Loucy (cell line): ENCODE measurements around the gene SLC26A11.

Experiments
- H2AFZ ChIP-seq: fragments of 200-600 bp; sonication (generic); 2 replicates; pipeline ENCODE4 v1.6.0; 2016; ENCODE audit warnings: antibody characterized with exemption, mild to moderate bottlenecking, low read length, moderate library complexity
- H3F3A ChIP-seq: fragments of 200-600 bp; 2 replicates; pipeline ENCODE4 v1.6.0; 2016; ENCODE audit warnings: antibody characterized with exemption, low read depth, mild to moderate bottlenecking
- H3K27me3 ChIP-seq: fragments of 200-600 bp; sonication (generic); 2 replicates; pipeline ENCODE4 v1.6.1; 2014; ENCODE audit warnings: low read length, mild to moderate bottlenecking; ENCODE audit not compliant: insufficient read depth, poor library complexity, severe bottlenecking
- H3K36me3 ChIP-seq: fragments of 200-600 bp; sonication (generic); 2 replicates; pipeline ENCODE4 v1.6.1; 2016; ENCODE audit warnings: low read length; ENCODE audit not compliant: insufficient read depth
- H3K4me1 ChIP-seq: fragments of 200-600 bp; sonication (generic); 2 replicates; pipeline ENCODE4 v1.5.1; 2014; ENCODE audit warnings: low read length, mild to moderate bottlenecking; ENCODE audit not compliant: insufficient read depth, poor library complexity, severe bottlenecking
- H3K4me2 ChIP-seq: fragments of 200-600 bp; sonication (generic); 2 replicates; pipeline ENCODE4 v1.6.0; 2014; ENCODE audit warnings: antibody characterized with exemption, low read length, low read depth, mild to moderate bottlenecking; ENCODE audit not compliant: poor library complexity, severe bottlenecking
- H3K4me3 ChIP-seq: fragments of 200-600 bp; sonication (generic); 2 replicates; pipeline ENCODE4 v1.5.1; 2014; ENCODE audit warnings: low read length, mild to moderate bottlenecking, mixed read lengths; ENCODE audit not compliant: poor library complexity, severe bottlenecking
- H3K79me2 ChIP-seq: fragments of 200-600 bp; sonication (generic); 2 replicates; pipeline ENCODE4 v1.6.1; 2014; ENCODE audit warnings: low read length; ENCODE audit not compliant: insufficient read depth
- H3K9ac ChIP-seq: fragments of 200-600 bp; sonication (generic); 2 replicates; pipeline ENCODE4 v1.6.0; 2014; ENCODE audit warnings: mild to moderate bottlenecking, low read depth, low read length, moderate library complexity; ENCODE audit not compliant: poor library complexity, severe bottlenecking
- H3K9me2 ChIP-seq: fragments of 200-600 bp; sonication (generic); replicated peaks from 2 replicates; pipeline ENCODE4 v1.6.1; 2016; ENCODE audit warnings: low read depth, low read length, mixed read lengths
- H3K9me3 ChIP-seq: fragments of 200-600 bp; sonication (generic); 2 replicates; pipeline ENCODE4 v1.6.1; 2014; ENCODE audit warnings: mild to moderate bottlenecking, antibody characterized with exemption, low read length, low read depth; ENCODE audit not compliant: insufficient read depth
- H4K20me1 ChIP-seq: fragments of 200-600 bp; sonication (generic); 2 replicates; pipeline ENCODE4 v1.6.0; 2014; ENCODE audit warnings: antibody characterized with exemption, low read length, mild to moderate bottlenecking; ENCODE audit not compliant: insufficient read depth, poor library complexity, severe bottlenecking
- CTCF ChIP-seq: fragments of 200-600 bp; sonication (generic); conservative IDR thresholded peaks from 2 replicates; pipeline ENCODE4 v1.5.1; 2014; ENCODE audit warnings: mild to moderate bottlenecking, antibody characterized with exemption, low read length
- EZH2phosphoT487 ChIP-seq: fragments of 200-600 bp; IDR thresholded peaks from 2 replicates; pipeline ENCODE4 v1.6.1; 2018; ENCODE audit warnings: antibody characterized with exemption, mild to moderate bottlenecking, moderate library complexity, borderline replicate concordance

SLC26A11 gene

GRCh38 chr17:80187090-80187489, 33.1 kb upstream of the SLC26A11 start:
- TF ChIP-seq CTCF (no peak), EZH2phosphoT487 (no peak)
- no peak overlapping the region for H3K4me3 ChIP-seq
- H3K27me3 ChIP-seq: no peaks in the 10 kb centered on the region
- H3K79me2 ChIP-seq: no peaks in the 10 kb centered on the region
- no peak overlapping the region for H3K4me2 ChIP-seq
- H3K9me3 ChIP-seq: no peaks in the 10 kb centered on the region
- no peak overlapping the region for H3K9ac ChIP-seq
- no peaks in the 10 kb centered on the region for H3K36me3 ChIP-seq
- no peaks in the 10 kb centered on the region for H3F3A ChIP-seq
- no peaks in the 10 kb centered on the region for H3K4me1 ChIP-seq
- no peaks in the 10 kb centered on the region for H4K20me1 ChIP-seq
- H2AFZ ChIP-seq: no peak overlapping the region
- no peaks in the 10 kb centered on the region for H3K9me2 ChIP-seq

- H3K4me1 ChIP-seq: no peaks in the 10 kb centered on the region
- no peaks in the 10 kb centered on the region for H3K27me3 ChIP-seq
- H4K20me1 ChIP-seq: no peaks in the 10 kb centered on the region
- TF ChIP-seq EZH2phosphoT487 (no peak), CTCF (no peak)
- no peaks in the 10 kb centered on the region for H3K9me3 ChIP-seq
- no peaks in the 10 kb centered on the region for H3K9me2 ChIP-seq
- no peak overlapping the region for H3K4me3 ChIP-seq
- H2AFZ ChIP-seq: no peak overlapping the region
- no peak overlapping the region for H3K4me2 ChIP-seq
- H3K36me3 ChIP-seq: no peaks in the 10 kb centered on the region
- H3K9ac ChIP-seq: no peak overlapping the region
- H3F3A ChIP-seq: no peaks in the 10 kb centered on the region
- H3K79me2 ChIP-seq: no peaks in the 10 kb centered on the region
These were observed 32.7 kb upstream of the SLC26A11 start for GRCh38 chr17:80187515-80187941.

GRCh38 chr17:80189611-80190010, 30.6 kb upstream of the SLC26A11 start:
- Histone ChIP-seq H3K36me3 (no peaks in the 10 kb centered on the region), H3K9me2 (no peaks in the 10 kb centered on the region), H4K20me1 (no peaks in the 10 kb centered on the region), H3F3A (no peaks in the 10 kb centered on the region), H3K9me3 (no peaks in the 10 kb centered on the region), H3K27me3 (no peaks in the 10 kb centered on the region), H3K4me2 (no peak overlapping the region), H3K4me3 (no peak overlapping the region), H3K4me1 (no peaks in the 10 kb centered on the region), H2AFZ (no peak overlapping the region), H3K9ac (no peak overlapping the region), H3K79me2 (no peaks in the 10 kb centered on the region)
- no peak for TF ChIP-seq CTCF
- no peak for TF ChIP-seq EZH2phosphoT487
